ENCODE measurements around the gene SYT15.
"Not testable (repeated sequence)": the region's sequence is repeated elsewhere in the genome, so short reads cannot be mapped to it uniquely, and the experiment has no call there.

Gene SYT15

DNA sequence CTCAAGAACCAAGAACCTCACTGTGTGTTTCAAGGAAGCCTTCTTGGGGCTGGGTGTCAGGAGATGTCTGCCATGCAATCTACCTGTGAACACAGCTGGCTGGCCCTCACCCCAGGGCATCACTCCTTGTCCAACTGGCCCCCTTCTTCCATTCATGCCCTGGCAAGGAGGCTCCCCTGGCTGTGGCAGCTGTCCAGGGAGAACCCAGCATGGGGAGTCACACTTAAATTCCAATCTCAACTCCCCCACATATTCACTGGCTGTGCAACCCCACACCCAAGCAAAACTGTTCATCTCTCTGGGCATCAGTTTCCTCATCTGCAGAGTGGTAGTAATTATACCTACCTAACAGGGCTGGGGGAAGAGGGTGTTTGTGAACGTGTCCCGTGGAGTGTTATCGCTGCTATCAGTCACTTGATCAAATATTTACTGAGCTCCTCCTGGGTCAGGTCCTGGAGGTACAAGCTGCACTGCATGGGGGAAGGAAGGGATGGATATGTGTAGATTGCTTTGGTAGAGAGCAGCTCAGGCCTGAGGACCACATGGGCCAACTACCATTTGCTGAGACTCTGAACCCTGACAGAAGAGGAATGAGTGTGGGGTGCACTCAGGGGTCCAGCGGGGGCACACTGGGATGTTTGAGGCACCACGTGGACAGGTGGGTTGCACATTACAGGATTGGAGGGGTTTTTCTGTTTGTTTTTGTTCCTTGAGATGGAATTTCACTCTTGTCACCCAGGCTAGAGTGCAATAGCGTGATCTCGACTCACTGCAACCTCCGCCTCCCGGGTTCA, 20.3 kb upstream of the SYT15 start:
- ChIA-PET CTCF (interaction anchor here (0.6 to 0.8 kb wide), 3 partner anchors 14 to 466 kb away, joined by 3 to 5 read pairs (median 3); no protein-coding TSS in a partner anchor), POLR2A (ENCODE audit: low non-redundant PET) (no interaction called here)
- no peak for DNase-seq (ENCODE audit: low spot score)
- TF ChIP-seq, protein P1, sequence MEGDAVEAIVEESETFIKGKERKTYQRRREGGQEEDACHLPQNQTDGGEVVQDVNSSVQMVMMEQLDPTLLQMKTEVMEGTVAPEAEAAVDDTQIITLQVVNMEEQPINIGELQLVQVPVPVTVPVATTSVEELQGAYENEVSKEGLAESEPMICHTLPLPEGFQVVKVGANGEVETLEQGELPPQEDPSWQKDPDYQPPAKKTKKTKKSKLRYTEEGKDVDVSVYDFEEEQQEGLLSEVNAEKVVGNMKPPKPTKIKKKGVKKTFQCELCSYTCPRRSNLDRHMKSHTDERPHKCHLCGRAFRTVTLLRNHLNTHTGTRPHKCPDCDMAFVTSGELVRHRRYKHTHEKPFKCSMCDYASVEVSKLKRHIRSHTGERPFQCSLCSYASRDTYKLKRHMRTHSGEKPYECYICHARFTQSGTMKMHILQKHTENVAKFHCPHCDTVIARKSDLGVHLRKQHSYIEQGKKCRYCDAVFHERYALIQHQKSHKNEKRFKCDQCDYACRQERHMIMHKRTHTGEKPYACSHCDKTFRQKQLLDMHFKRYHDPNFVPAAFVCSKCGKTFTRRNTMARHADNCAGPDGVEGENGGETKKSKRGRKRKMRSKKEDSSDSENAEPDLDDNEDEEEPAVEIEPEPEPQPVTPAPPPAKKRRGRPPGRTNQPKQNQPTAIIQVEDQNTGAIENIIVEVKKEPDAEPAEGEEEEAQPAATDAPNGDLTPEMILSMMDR (conservative IDR thresholded peaks at IDR 0.05; ENCODE audit: low read depth): no peak
- no peak overlapping the region for H3K27ac ChIP-seq

DNA sequence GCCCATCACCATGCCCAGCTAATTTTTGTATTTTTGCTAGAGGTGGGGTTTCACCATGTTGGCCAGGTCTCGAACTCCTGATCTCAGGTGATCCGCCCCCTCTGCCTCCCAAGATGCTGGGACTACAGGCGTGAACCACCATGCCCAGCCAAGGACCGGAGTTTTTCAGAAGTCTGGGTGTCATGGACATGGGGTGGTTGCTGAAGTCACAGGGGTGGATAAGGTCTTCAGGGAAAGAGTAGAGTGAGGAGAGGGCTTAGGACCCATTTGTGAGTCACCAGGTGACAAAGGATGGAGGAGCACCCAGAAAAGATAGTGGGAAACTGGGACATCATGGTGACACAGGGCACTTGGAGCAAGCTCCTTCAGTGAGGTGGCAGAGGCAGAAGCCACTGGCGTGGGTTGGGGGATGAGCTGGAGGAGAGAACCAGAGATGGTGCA, 19.7 kb upstream of the SYT15 start:
- H3K27ac ChIP-seq: no peak overlapping the region
- ChIA-PET POLR2A (ENCODE audit: low non-redundant PET) (no interaction called here), CTCF (interaction anchor here (0.7 to 0.8 kb wide), 2 partner anchors 14 to 465 kb away, joined by 3 read pairs; no protein-coding TSS in a partner anchor)
- no peak for DNase-seq (ENCODE audit: low spot score)
- TF ChIP-seq, protein P1 (conservative IDR thresholded peaks at IDR 0.05; ENCODE audit: low read depth): no peak

DNA sequence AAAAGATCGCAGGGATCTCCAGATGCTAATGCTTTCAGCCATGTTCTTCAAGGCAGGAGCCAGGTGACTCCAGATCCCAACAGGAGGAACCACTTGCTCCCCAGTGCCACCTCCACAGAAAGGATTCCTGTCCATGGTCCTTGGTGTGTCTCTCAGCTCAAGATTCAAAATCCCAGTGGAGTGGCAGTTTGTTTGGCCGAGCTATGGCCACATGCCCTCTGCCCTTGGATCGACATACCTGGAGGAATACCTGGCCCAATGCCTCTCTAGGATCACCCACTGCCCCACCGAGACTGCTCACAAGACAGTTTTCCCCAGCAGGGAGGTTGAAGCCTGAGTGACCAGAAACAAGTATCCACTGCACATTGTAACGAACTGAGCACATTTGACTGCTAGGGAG, 18.5 kb upstream of the SYT15 start:
- CTCF ChIA-PET: interaction anchor here (0.5 kb wide), 1 partner anchor 1407 kb away, joined by 3 read pairs; no protein-coding TSS in a partner anchor
- POLR2A ChIA-PET (ENCODE audit: low non-redundant PET): no interaction called here
- H3K27ac ChIP-seq: no peak overlapping the region
- DNase-seq (ENCODE audit: low spot score): no peak
- TF ChIP-seq, protein P1 (conservative IDR thresholded peaks at IDR 0.05; ENCODE audit: low read depth): no peak

DNA sequence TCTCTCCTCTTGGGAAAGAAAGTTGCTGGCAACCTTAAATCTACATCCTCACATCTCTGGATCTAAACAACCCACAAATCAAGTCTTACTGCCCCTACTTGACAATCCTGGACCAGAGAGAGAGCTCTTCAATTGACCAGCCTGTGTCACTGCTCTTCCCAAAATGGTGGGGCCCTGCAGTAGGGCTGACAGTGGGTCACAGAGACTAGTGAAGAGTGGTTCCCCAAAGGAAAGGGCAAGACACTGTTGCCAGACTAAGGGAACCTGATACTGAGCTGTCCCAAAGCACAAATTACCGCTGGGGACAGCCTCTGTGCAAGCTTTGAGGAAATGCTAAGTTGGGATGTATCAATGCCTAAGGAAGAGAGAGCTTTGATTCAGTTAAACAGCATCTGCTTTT, 18.0 kb upstream of the SYT15 start:
- H3K27ac ChIP-seq: no peak overlapping the region
- no peak for DNase-seq (ENCODE audit: low spot score)
- TF ChIP-seq, protein P1 (conservative IDR thresholded peaks at IDR 0.05; ENCODE audit: low read depth): no peak
- POLR2A ChIA-PET (ENCODE audit: low non-redundant PET): no interaction called here
- CTCF ChIA-PET: interaction anchor here (0.5 kb wide), 1 partner anchor 1407 kb away, joined by 3 read pairs; no protein-coding TSS in a partner anchor

DNA sequence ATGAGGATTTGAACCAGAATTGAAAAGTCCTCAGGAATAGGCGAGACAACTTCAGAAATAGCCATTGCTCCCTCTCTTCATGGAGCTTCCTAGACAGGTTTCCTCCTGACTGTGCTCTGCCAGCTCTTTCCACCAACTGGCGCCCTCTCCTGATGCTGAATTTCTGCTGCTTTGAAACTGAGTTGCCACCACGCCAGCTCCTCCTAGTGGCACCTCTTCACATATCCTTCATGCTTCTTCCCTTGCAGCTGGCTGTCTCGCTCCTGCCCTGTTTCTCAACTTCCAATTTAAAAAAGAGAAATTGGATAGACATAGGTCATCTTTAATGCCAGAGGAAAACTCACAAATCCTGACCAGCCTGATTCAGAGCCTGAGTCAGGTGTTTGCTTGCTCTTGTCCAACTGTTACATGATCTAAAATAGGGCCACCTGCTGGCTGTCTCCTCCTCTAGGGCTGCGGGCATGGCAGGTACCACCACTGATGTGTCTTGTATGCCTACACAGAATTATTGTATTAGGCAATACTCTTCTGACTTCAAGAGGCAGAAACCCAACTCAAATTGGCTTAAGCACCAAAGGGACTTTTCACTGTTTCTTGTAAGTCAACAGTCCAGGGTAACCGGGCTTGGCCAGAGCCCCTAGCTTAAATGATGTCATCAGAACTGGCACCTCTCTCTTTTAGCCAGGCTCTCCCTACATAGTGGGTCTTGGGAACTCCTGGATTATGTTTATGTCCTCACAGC, 13.2 kb upstream of the SYT15 start:
- peak; percentile 54 for DNase-seq (ENCODE audit: low spot score)
- H3K27ac ChIP-seq; POLR2A ChIA-PET (ENCODE audit: low non-redundant PET): not testable (repeated sequence)
- CTCF ChIA-PET: interaction anchor here (0.7 to 1.2 kb wide), 3 partner anchors 20 to 338 kb away, joined by 3 to 7 read pairs (median 4); no protein-coding TSS in a partner anchor

DNA sequence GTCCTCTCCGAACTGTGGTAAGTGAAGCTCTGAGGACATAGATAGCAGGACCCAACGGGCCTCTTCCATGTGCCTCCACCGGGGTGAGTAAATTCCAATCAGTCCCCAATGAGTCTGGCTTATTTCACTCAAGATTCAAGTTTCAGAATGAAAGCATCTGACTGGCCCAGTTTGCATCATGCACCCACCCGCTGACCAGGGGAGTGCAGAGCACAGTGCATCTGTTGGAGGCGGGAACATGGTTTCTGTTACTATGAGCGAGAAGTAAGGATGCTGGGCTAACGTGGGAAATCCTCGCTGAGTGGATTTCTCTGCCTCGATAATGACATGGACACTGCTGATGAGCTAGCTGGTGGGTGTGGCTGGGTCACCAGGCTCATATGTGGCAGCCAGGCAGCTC, 11.8 kb upstream of the SYT15 start:
- DNase-seq (ENCODE audit: low spot score); CTCF ChIA-PET; POLR2A ChIA-PET (ENCODE audit: low non-redundant PET); H3K27ac ChIP-seq: not testable (repeated sequence)

DNA sequence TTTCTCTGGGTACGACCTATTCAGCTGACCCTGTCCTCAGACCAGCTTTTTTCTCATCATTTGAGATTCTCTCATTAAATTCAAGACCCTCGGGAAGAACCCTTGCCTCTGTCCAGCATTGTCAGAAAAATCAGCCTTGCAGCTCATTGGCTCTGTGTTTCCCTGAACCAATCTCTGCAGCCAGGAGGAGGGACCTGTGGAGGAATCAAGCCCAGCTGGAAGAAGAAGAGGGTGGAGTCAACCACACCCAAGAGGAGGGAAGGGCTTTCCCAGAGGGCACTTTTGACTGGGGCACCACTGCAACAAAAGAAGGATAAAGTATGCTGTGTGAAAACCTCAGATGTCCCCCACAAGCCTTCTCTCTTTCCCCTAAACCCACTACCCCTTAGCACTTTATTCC, 8.3 kb upstream of the SYT15 start:
- H3K27ac ChIP-seq; CTCF ChIA-PET; DNase-seq (ENCODE audit: low spot score); POLR2A ChIA-PET (ENCODE audit: low non-redundant PET): not testable (repeated sequence)

DNA sequence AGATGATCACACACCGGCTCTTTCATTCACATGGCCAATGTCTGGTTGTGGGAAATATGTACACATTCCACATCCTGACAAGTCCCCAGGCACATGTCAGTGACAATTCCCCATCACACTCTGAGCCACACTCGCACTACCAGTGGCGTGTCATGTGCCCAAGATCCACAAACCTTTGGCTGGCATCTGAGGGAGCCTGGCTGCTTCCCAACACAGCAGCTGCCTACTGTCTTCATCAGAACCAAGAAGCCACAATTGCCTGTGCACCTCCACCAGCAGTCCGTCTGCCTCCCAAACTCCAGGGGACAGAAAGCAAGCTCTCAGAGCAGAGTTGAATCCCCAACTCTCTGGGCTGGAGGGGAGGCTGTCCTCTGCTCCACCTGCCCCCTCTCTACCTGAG, 6.2 kb upstream of the SYT15 start:
- CTCF ChIA-PET; DNase-seq (ENCODE audit: low spot score); H3K27ac ChIP-seq; POLR2A ChIA-PET (ENCODE audit: low non-redundant PET): not testable (repeated sequence)

DNA sequence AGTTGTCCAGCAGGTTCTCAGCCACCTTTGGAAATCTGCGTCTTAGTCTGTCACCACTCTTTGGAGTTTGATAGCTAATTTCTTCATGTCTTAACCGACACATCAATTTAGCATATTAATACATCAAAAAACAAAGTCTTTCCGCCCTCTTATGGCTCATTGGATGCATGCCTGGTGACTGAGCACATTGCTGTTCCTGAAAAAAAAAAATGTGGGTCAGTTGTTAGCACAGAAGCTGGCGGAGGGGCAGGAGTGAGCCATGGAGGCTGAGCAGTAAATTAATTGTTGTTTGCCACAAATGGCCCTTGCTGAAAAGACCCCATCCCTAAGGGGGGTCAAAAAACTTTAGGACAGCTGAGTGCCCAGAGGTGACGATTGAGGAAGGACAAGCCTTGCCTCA, 5.6 kb upstream of the SYT15 start:
- CTCF ChIA-PET; H3K27ac ChIP-seq; POLR2A ChIA-PET (ENCODE audit: low non-redundant PET); DNase-seq (ENCODE audit: low spot score): not testable (repeated sequence)

DNA sequence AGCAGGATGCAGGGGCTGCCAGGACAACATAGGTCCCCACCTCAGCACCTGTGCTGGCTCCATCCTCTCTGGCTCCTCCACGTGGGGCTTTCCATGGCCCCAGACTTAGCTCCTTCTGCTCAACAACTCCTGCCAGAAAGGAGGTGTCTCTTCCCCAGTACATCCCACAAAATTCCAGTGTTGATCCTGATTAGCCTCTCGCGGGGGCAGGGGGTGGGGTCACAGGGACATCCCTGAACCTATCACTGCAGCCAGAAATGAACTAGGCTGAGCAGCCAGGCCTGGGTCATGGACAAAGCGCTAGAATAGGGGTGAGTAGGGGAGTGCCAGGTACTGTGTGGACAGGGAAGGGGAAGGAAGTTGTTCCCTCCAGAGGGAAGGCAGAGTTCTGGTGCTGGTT, 5.0 kb upstream of the SYT15 start:
- POLR2A ChIA-PET (ENCODE audit: low non-redundant PET); H3K27ac ChIP-seq; CTCF ChIA-PET; DNase-seq (ENCODE audit: low spot score): not testable (repeated sequence)

DNA sequence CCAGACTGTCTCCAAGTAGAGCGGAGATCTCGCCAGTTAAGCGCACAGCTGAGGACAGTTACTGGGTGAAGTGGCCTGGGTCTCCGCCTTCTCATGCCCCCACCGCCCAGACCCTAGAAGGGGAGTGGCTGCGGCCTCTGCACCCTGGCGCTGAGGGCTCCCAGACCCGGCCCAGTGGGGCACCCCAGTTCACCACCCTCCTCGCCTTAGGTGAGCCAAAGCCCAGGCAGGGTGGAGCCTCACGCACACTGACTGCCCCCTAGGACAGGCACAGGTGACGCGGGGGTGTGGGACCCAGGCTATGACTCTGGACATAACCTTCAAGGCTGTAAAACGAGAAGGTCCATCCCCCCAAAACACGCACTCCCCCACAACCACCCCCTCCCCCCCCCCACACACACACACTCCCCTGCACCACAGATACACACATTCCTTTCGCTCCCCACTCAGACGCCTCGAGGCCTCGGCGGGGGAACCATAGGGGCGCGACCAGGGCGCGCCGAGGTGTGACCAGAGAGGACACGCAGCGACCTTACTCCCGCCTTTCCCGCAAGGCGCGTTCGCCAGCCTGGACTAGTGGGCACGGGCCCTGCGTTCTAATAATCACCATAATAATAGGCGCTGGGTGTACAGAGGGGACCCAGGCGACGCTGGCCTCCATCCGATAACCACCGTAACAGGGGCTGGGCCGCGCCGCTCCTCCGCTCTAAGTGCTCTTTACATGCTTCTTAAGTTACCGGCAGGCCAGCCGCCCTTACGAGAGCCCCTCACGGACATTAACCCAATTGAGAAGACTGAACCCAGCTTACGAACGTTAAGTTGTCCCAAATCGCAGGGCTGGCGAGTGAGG, 1.1 kb upstream of the SYT15 start:
- DNase-seq (ENCODE audit: low spot score); H3K27ac ChIP-seq; POLR2A ChIA-PET (ENCODE audit: low non-redundant PET); CTCF ChIA-PET: not testable (repeated sequence)

DNA sequence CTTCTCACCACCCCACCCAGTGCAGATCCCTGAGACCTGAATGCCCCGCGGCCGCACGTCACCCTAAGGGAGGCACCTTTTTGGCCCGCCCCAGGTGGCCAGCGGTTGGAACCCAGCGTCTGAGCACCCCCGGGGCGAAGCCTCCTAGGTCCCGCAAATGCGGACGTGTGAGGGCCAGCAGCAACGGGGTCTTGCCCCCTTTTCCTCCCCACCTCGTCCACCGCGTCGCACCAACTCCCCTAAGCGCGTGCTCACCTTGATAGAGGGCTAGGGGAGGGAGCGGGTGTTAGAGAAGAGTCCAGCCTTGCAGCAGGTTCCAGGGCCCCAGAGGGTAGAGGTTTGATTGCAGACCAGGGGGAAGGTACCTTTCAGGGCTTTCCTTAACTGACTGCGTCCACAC, 450 bp downstream of the SYT15 start:
- H3K27ac ChIP-seq; CTCF ChIA-PET; DNase-seq (ENCODE audit: low spot score); POLR2A ChIA-PET (ENCODE audit: low non-redundant PET): not testable (repeated sequence)
